Adipose tissue (tissue), 3 donors: Measurements from ENCODE around the gene KIFC3. TPM values are rescaled to one million over a fixed set of nuclear protein-coding genes. Genes with fewer than 3 reads are reported as not detected.
"Not testable (repeated sequence)": the region's sequence is repeated elsewhere in the genome, so short reads cannot be mapped to it uniquely, and the experiment has no call there.

Experiments
- H3K27ac ChIP-seq: one replicate; pipeline ENCODE4 v1.5.1; 2013; ENCODE audit warnings: low read depth, low read length
- WGBS, 3 donors: extraction: QIAGEN DNeasy Blood & Tissue Kit; methylation state at CpG; one replicate each; pipeline ENCODE4 v1.1.7; 2013; 5-methylcytosine and 5-hydroxymethylcytosine counted together
- polyA plus RNA-seq, 3 donors: library from polyadenylated mRNA; stranded (reverse); fragments of 200-250 nt; gene quantifications; one replicate each; pipeline ENCODE4 v1.2.3, GENCODE V29; 2013
- donor health status: healthy with polysubstance abuse.
- donor health status: Bipolar disorder and iron deficiency.
- donor health status: healthy.

Gene KIFC3
- polyA plus RNA-seq, 3 donors = 21.9 to 35.1 (median 31.6) TPM

GRCh38 chr16:57750796-57751538 is 51.3 kb downstream of the KIFC3 start:
- 93 to 96% (median 94%) methylated on average over 24 of the region's 24 CpGs for WGBS, 3 donors
- H3K27ac ChIP-seq = no peak overlapping the region

DNA sequence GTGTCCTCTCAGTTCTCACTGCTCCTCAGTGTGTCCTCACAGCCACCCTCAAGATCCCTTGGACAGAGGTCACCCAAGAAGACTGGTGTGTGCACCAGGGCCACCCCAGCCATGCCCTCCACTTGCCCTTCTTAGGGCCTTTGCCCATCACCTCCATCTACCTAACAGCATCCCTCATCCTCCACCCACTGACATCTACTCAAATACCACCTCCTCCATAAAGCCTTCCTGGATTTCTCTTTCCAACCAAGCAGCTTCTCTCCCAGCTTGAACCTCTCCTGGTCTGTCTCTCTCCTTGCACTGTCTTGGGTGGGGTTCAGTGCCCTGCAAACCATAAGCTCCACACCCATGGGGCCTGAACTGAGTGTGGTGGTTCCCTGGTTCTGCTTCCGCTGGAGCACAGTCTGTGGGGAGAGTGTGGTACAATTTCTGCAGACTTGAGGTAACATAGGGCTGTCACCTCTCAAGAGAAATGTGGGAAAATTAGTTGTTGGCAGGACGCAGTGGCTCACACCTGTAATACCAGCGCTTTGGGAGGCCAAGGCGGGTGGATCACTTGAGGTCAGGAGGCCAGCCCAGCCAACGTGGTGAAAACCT is 52.3 kb downstream of the KIFC3 start:
- 90 to 91% (median 90%) methylated on average over 5 of the region's 5 CpGs for WGBS, 3 donors

DNA sequence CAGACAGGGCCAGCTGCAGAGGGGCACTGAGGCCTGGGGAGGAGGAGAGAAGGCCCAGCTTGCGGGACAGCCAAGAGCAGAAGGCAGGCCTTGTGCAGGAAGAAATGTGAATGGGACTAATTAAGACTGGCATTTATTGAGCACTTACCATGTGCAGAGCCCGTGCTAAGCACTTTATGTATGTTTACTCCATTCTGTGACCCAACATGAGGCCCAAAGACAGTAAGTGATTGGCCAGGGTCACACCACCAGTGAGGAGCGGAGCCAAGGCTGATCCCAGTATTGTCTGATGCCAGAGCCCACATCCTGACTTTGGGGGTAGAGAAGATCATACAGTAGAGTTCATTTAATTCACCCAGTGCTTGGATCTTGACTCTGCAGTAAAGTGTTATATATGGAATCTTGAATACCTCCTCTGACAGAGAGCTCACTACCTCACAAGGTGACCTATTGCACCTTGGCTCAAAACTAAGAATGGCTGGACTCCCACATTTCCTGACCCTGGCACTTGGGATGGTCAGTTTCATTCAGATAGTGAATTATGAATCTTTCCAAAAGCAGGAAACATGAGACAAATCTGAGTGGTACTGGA is 53.1 kb downstream of the KIFC3 start:
- WGBS, 3 donors = 85 to 96% (median 93%) methylated on average over 3 of the region's 3 CpGs
- H3K27ac ChIP-seq = no peak overlapping the region

More for the DNA sequence above, 52.3 kb downstream of the KIFC3 start:
- no peak overlapping the region for H3K27ac ChIP-seq

DNA sequence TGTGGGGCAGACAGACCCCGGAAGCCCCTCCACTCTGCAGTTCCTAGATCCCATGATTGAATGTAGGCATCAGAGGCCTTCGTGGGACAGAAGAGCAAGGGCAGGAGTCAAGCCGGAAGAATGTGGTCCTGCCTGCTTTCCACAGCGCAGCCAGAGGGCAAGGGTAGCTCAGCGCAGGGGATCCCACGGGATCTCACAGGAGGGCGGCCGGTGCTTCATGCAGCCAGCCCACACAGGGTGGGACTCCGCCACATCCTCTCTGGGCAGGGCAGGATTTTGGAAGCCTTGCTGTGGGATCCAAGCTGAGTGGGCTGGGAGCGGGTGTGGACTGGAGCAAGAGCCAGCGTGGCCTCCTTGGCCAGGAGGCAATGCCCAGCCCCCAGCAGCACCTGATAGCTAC is 53.7 kb downstream of the KIFC3 start:
- 72 to 92% (median 76%) methylated on average over 11 of the region's 11 CpGs for WGBS, 3 donors
- no peak overlapping the region for H3K27ac ChIP-seq

DNA sequence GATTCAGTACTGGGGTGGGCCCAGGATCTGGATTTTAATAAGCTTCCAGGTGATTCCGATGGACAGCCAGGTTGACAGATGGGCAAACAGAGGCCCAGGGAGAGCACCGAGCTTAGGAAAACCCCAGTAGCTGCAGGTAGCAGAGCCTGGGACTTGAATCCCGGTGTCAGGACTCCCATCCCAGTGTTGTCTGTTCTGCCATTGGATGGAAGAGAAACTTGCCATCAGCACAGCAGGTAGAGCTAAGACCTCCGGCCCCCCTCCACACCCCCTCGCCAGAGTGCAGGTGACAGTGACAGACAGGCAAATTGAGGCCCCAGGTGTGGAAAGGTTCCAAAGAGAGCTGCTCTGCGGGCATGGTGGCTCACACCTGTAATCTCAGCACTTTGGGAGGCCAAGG is 54.3 kb downstream of the KIFC3 start:
- no peak overlapping the region for H3K27ac ChIP-seq
- WGBS, 3 donors = 87 to 95% (median 91%) methylated on average over 6 of the region's 6 CpGs

GRCh38 chr16:57747496-57747895 is 54.8 kb downstream of the KIFC3 start:
- WGBS, 3 donors = 92 to 98% (median 98%) methylated on average over 12 of the region's 12 CpGs
- H3K27ac ChIP-seq = no peak overlapping the region

GRCh38 chr16:57747091-57747490 is 55.2 kb downstream of the KIFC3 start:
- no peak overlapping the region for H3K27ac ChIP-seq
- WGBS, 3 donors = 91 to 95% (median 94%) methylated on average over 7 of the region's 7 CpGs

- not testable (repeated sequence) for H3K27ac ChIP-seq
- 91 to 95% (median 95%) methylated on average over 7 of the region's 7 CpGs for WGBS, 3 donors
These were observed 56.0 kb downstream of the KIFC3 start for GRCh38 chr16:57746316-57746715.

- WGBS, 3 donors = 89 to 98% (median 95%) methylated on average over 3 of the region's 3 CpGs
- H3K27ac ChIP-seq = no peak overlapping the region
These were observed 56.5 kb downstream of the KIFC3 start for GRCh38 chr16:57745768-57746167.

- WGBS, 3 donors = 90 to 95% (median 91%) methylated on average over 7 of the region's 7 CpGs
- H3K27ac ChIP-seq = no peak overlapping the region
These were observed 57.7 kb downstream of the KIFC3 start for GRCh38 chr16:57744642-57744903.

GRCh38 chr16:57743886-57744641 is 58.2 kb downstream of the KIFC3 start:
- 90 to 93% (median 91%) methylated on average over 23 of the region's 23 CpGs for WGBS, 3 donors

GRCh38 chr16:57743458-57743857 is 58.8 kb downstream of the KIFC3 start:
- 87 to 91% (median 87%) methylated on average over 10 of the region's 10 CpGs for WGBS, 3 donors
- H3K27ac ChIP-seq = no peak overlapping the region

More at GRCh38 chr16:57743886-57744641, 58.2 kb downstream of the KIFC3 start:
- no peak overlapping the region for H3K27ac ChIP-seq

DNA sequence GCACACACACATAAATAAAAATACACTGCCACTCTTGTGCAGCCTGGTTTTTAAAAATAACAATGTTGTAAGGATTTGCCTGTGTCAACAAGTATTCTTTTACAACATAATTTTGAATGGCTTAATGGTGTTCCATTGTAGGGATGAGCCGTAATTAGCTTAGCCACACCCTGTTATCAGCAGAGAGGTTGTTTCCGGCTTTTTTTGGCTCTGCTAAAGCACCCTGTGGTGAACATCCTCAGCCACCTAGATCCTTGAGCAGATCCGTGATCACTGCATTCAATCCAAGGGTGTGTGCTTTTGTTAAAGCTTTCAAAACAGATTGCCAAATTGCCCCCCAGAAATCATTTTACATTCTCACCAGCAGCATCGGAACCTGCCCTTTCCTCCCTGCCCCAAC is 59.7 kb downstream of the KIFC3 start:
- H3K27ac ChIP-seq = no peak overlapping the region
- WGBS, 3 donors = 78 to 83% (median 79%) methylated on average over 4 of the region's 4 CpGs

DNA sequence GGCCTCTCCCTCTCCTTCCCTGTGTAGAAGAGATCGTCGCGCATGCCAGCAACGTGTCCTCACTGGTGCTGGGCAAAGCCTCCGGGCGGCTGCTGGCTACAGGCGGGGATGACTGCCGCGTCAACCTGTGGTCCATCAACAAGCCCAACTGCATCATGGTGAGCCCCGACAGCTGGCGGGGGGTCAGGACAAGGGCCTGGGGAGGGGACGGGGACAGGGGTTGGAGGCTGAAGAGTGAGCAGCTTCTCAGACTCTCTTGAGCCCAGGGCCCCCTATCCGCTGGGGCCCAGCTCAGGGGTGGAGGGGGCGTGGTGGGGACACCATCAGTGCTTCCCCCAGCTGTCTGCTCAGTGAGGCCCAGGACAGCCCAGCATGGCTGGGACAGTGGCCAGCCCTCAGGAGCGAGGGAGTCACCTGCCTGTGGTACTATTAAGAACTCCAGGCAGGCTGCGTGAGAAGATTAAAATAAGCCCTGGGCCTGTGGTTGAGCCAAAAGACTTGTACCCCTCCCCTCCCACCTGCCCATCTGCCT is 60.6 kb downstream of the KIFC3 start:
- WGBS, 3 donors = 88 to 92% (median 89%) methylated on average over 16 of the region's 16 CpGs
- no peak overlapping the region for H3K27ac ChIP-seq

DNA sequence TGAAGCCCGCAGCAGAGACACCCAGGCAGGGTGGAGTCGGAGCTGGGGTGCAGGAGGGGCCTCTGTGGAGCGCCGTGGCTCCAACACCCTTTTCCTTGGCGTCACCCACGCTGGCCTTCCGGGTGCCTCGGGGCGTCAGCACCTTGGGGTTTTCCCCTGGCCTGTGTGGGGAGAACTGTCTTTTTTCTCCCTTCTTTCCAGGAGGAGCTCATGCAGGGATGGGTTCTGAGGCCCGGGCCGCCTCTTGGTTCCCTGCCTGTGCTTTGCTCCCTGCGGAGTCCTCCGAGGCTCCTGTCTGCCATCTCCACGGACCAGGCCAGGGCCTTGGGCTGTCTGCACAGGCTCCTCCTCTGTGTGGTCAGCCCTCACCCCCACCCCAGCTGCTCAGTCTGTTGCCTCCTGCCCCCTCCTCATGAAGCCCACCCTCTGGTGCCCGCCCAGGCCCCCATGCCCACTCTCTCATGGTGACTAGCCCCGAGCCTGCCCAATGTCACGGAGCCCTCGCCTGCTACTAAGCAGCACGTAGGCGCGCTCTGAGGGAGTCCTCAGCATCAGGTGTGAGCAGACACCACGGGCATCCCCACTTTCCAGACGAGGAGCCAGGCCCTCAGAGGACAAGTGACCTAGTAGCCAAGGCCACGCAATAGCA is 61.7 kb downstream of the KIFC3 start:
- 93 to 95% (median 94%) methylated on average over 23 to 24 of the region's 24 CpGs for WGBS, 3 donors
- H3K27ac ChIP-seq = no peak overlapping the region

- 95 to 96% (median 95%) methylated on average over 18 of the region's 18 CpGs for WGBS, 3 donors
- no peak overlapping the region for H3K27ac ChIP-seq
These were observed 62.4 kb downstream of the KIFC3 start for GRCh38 chr16:57739756-57740422.

- H3K27ac ChIP-seq = no peak overlapping the region
- WGBS, 3 donors = 96 to 97% (median 97%) methylated on average over 7 of the region's 7 CpGs
These were observed 63.4 kb downstream of the KIFC3 start for GRCh38 chr16:57738844-57739243.
